HCT116 (cell line): Measurements from ENCODE around the gene FLNC. TPM values are rescaled to one million over a fixed set of nuclear protein-coding genes. Genes with fewer than 3 reads are reported as not detected.

Experiments used
- ATAC-seq: fragments of 200-7000 bp; cut with Tn5 transposase; 2 replicates; pipeline ENCODE4 v1.9.1; 2020; ENCODE audit warnings: mild to moderate bottlenecking, moderate library complexity
- BruUV-seq: library from RNA; stranded (reverse); fragments of 400-500 nt; replicated peaks from 2 replicates; lab custom pipeline; 2021; lab: Mats Ljungman, UMichigan
- CTCF ChIA-PET: fragments of 300-600 bp; sonication (Branson Sonifier 250); formaldehyde crosslinking; loops from one replicate; lab custom pipeline; 2021; ENCODE audit warnings: antibody characterized with exemption; lab: Charles Lee
- POLR2A ChIA-PET: fragments of 300-600, 350-600 bp; sonication (Branson Sonifier 250); formaldehyde crosslinking; loops from one replicate; lab custom pipeline; 2021; ENCODE audit warnings: antibody characterized with exemption; lab: Charles Lee
- RAD21 ChIA-PET, 2 experiments: fragments of 300-600 bp; sonication (Branson Sonifier 250); formaldehyde crosslinking; loops; one replicate each; lab custom pipeline; 2023; ENCODE audit warnings: low total read pairs in 2 of 2; ENCODE audit not compliant: uncharacterized antibody in 2 of 2, unreplicated experiment in 2 of 2, low non-redundant PET in 1 of 2; lab: Charles Lee
- DNase-seq: peaks from one replicate; pipeline ENCODE4 v3.0.0-alpha.2; 2010; ENCODE audit warnings: low read depth, low spot score
- H2AFZ ChIP-seq: fragments of 200-600 bp; shearing (Covaris generic), sonication (generic); 2 replicates; pipeline ENCODE4 v1.6.1; 2017; ENCODE audit warnings: low read depth, mixed run types, mixed read lengths, antibody characterized with exemption, low read length; ENCODE audit not compliant: poor library complexity, severe bottlenecking
- H3K27ac ChIP-seq: 2 replicates; pipeline ENCODE4 v1.5.1; 2012; ENCODE audit warnings: low read depth, low read length
- H3K27me3 ChIP-seq: fragments of 200-600 bp; sonication (generic); 2 replicates; pipeline ENCODE4 v1.6.1; 2016; ENCODE audit warnings: mixed run types, low read length, mixed read lengths; ENCODE audit not compliant: insufficient read depth
- H3K36me3 ChIP-seq, 2 experiments: fragments of 200-500 bp in 1 of 2; fragments of 200-600 bp in 1 of 2; sonication (Bioruptor generic) in 1 of 2; sonication (generic) in 1 of 2; 2 replicates each; pipeline versions ENCODE4 v1.5.1 to v1.6.1; 2014 to 2016; ENCODE audit warnings: low read length in 2 of 2, inconsistent platforms in 1 of 2, mixed read lengths in 1 of 2, mixed run types in 1 of 2; ENCODE audit not compliant: insufficient read depth in 2 of 2, control insufficient read depth in 1 of 2
- H3K4me1 ChIP-seq, 2 experiments: fragments of 200-600 bp in 1 of 2; sonication (generic) in 1 of 2; 2 replicates each; pipeline versions ENCODE4 v1.5.1 to v1.6.1; 2012 to 2017; ENCODE audit warnings: low read length in 2 of 2, inconsistent platforms in 1 of 2, mild to moderate bottlenecking in 1 of 2, mixed read lengths in 1 of 2, mixed run types in 1 of 2, moderate library complexity in 1 of 2; ENCODE audit not compliant: insufficient read depth in 2 of 2, control insufficient read depth in 1 of 2
- H3K4me2 ChIP-seq: fragments of 200-600 bp; sonication (generic); 2 replicates; pipeline ENCODE4 v1.6.1; 2017; ENCODE audit warnings: mixed run types, low read length, mixed read lengths
- H3K4me3 ChIP-seq, 2 experiments: fragments of 200-600 bp in 1 of 2; sonication (generic) in 1 of 2; replicated peaks in 1 of 2; 2 replicates each; pipeline ENCODE4 v1.5.1; 2011 to 2016; ENCODE audit warnings: low read length in 2 of 2, control low read depth in 1 of 2, low read depth in 1 of 2, mild to moderate bottlenecking in 1 of 2, mixed read lengths in 1 of 2, mixed run types in 1 of 2
- H3K79me2 ChIP-seq: fragments of 200-600 bp; sonication (generic); 2 replicates; pipeline ENCODE4 v1.6.1; 2017; ENCODE audit warnings: mild to moderate bottlenecking, mixed run types, low read length, moderate library complexity, mixed read lengths; ENCODE audit not compliant: insufficient read depth
- H3K9ac ChIP-seq: fragments of 200-600 bp; sonication (generic); 2 replicates; pipeline ENCODE4 v1.6.1; 2016; ENCODE audit warnings: low read length, mixed read lengths
- H3K9me2 ChIP-seq: fragments of 200-600 bp; sonication (generic), shearing (Covaris generic); 2 replicates; pipeline ENCODE4 v1.6.1; 2017; ENCODE audit warnings: mixed run types, mild to moderate bottlenecking, moderate library complexity; ENCODE audit not compliant: insufficient read depth
- H3K9me3 ChIP-seq, 2 experiments: fragments of 200-500 bp in 1 of 2; fragments of 200-600 bp in 1 of 2; sonication (Bioruptor generic) in 1 of 2; sonication (generic) in 1 of 2; 2 replicates each; pipeline ENCODE4 v1.6.1; 2014 to 2017; ENCODE audit warnings: low read length in 2 of 2, mixed read lengths in 2 of 2, inconsistent platforms in 1 of 2, low read depth in 1 of 2, mild to moderate bottlenecking in 1 of 2, mixed run types in 1 of 2, moderate library complexity in 1 of 2; ENCODE audit not compliant: control insufficient read depth in 1 of 2, insufficient read depth in 1 of 2
- H4K20me1 ChIP-seq: fragments of 200-600 bp; sonication (generic), shearing (Covaris generic); 2 replicates; pipeline ENCODE4 v1.6.1; 2017; ENCODE audit warnings: mixed run types, mild to moderate bottlenecking, moderate library complexity; ENCODE audit not compliant: insufficient read depth
- CBX3 ChIP-seq: IDR thresholded peaks from 2 replicates; pipeline ENCODE4 v1.6.1; 2012; ENCODE audit warnings: low read depth
- CTCF ChIP-seq, 3 experiments: fragments of 200-600 bp in 1 of 3; sonication (generic) in 1 of 3; IDR thresholded peaks in 2 of 3; conservative IDR thresholded peaks in 1 of 3; 2 replicates each; pipeline ENCODE4 v1.5.1; 2012 to 2017; ENCODE audit warnings: low read depth in 2 of 3, low read length in 2 of 3, antibody characterized with exemption in 1 of 3, borderline replicate concordance in 1 of 3, control low read depth in 1 of 3, mild to moderate bottlenecking in 1 of 3, mixed read lengths in 1 of 3, mixed run types in 1 of 3, moderate library complexity in 1 of 3; ENCODE audit not compliant: insufficient read depth in 1 of 3
- ELF1 ChIP-seq: IDR thresholded peaks from 2 replicates; pipeline ENCODE4 v1.6.1; 2012; ENCODE audit warnings: low read depth, borderline replicate concordance
- EZH2 ChIP-seq: fragments of 200-600 bp; sonication (generic); IDR thresholded peaks from 2 replicates; pipeline ENCODE4 v1.6.1; 2017; ENCODE audit warnings: antibody characterized with exemption, mixed run types
- EZH2phosphoT487 ChIP-seq: fragments of 200-600 bp; IDR thresholded peaks from 2 replicates; pipeline ENCODE4 v1.6.1; 2018; ENCODE audit warnings: antibody characterized with exemption, borderline replicate concordance
- MAX ChIP-seq: IDR thresholded peaks from 2 replicates; pipeline ENCODE4 v1.6.1; 2012
- RAD21 ChIP-seq: IDR thresholded peaks from 2 replicates; pipeline ENCODE4 v1.6.1; 2012; ENCODE audit warnings: low read depth, mild to moderate bottlenecking
- YY1 ChIP-seq: IDR thresholded peaks from 2 replicates; pipeline ENCODE4 v1.6.1; 2011; ENCODE audit warnings: low read length, low read depth, moderate library complexity, mild to moderate bottlenecking; ENCODE audit not compliant: insufficient replicate concordance; ENCODE audit errors: extremely low read depth
- ZFX ChIP-seq: fragments of 450-650 bp; IDR thresholded peaks from 2 replicates; pipeline ENCODE4 v1.6.1; 2017
- intact Hi-C: fragments of 100-400 bp; cut with micrococcal nuclease; formaldehyde crosslinking; loops from 2 replicates; pipeline ENCODE4 v1.10.0; 2022
- total RNA-seq: library from RNA; stranded (reverse); gene quantifications from one replicate; pipeline ENCODE4 v1.2.1, GENCODE V29; 2021; ENCODE audit not compliant: unreplicated experiment
- TF ChIP-seq, protein P1 (sequence below): IDR thresholded peaks from 2 replicates; pipeline ENCODE4 v1.6.1; 2011; ENCODE audit warnings: mild to moderate bottlenecking, low read length, moderate library complexity; ENCODE audit not compliant: insufficient replicate concordance; ENCODE audit errors: extremely low read depth

FLNC gene
- total RNA-seq, 1 experiment from 2014 or later, result 42.8 TPM

GRCh38 chr7:128799451-128799850 is 30.8 kb upstream of the FLNC start:
- POLR2A ChIA-PET, result no interaction called here
- CTCF ChIA-PET, result no interaction called here
- Histone ChIP-seq H3K9ac (no peak overlapping the region), H3K4me3 (no peak overlapping the region), H3K9me2 (no peaks in the 10 kb centered on the region), H3K79me2 (no peaks in the 10 kb centered on the region), H3K4me2 (no peak overlapping the region), H3K4me1 (no peaks in the 10 kb centered on the region), H3K27ac (no peak overlapping the region), H3K9me3 (no peaks in the 10 kb centered on the region), H3K36me3 (no peaks in the 10 kb centered on the region), H3K27me3 (no peaks in the 10 kb centered on the region), H4K20me1 (no peaks in the 10 kb centered on the region), H2AFZ (no peak overlapping the region)
- BruUV-seq, result no TSS peak
- no peak for ATAC-seq
- TF ChIP-seq MAX (no peak), CTCF (IDR thresholded peaks at IDR 0.05 in 2 of 3, conservative IDR thresholded peaks at IDR 0.05 in 1 of 3; ENCODE audit: borderline replicate concordance in 1 of 3, insufficient read depth in 1 of 3, low read depth in 2 of 3, low read length in 2 of 3) (no peak), CBX3 (no peak), YY1 (no peak), ZFX (no peak), EZH2phosphoT487 (no peak), RAD21 (no peak), EZH2 (no peak), ELF1 (no peak)
- TF ChIP-seq, protein P1, sequence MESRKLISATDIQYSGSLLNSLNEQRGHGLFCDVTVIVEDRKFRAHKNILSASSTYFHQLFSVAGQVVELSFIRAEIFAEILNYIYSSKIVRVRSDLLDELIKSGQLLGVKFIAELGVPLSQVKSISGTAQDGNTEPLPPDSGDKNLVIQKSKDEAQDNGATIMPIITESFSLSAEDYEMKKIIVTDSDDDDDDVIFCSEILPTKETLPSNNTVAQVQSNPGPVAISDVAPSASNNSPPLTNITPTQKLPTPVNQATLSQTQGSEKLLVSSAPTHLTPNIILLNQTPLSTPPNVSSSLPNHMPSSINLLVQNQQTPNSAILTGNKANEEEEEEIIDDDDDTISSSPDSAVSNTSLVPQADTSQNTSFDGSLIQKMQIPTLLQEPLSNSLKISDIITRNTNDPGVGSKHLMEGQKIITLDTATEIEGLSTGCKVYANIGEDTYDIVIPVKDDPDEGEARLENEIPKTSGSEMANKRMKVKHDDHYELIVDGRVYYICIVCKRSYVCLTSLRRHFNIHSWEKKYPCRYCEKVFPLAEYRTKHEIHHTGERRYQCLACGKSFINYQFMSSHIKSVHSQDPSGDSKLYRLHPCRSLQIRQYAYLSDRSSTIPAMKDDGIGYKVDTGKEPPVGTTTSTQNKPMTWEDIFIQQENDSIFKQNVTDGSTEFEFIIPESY, result no peak
- no peak for DNase-seq
- intact Hi-C loops, result no loop called here
- RAD21 ChIA-PET, result no interaction called here
